Thyroid gland (tissue), 4 donors: ENCODE results near the gene ROBO4. TPM values are rescaled to one million over a fixed set of nuclear protein-coding genes. Genes with fewer than 3 reads are reported as not detected.

Source experiments
- DNase-seq, 2 donors: peaks; one replicate each; pipeline ENCODE4 v3.0.0-alpha.2; 2019
- H3K27ac ChIP-seq, 3 donors: fragments of 200-600 bp; sonication (generic); 1 replicate in 2 of 3; 2 replicates in 1 of 3; pipeline ENCODE4 v1.5.1; 2016 to 2019; ENCODE audit warnings: mild to moderate bottlenecking in 1 of 3, moderate library complexity in 1 of 3
- H3K27me3 ChIP-seq: fragments of 200-600 bp; sonication (generic); one replicate; pipeline ENCODE4 v1.5.1; 2019
- H3K36me3 ChIP-seq, 2 donors: fragments of 200-600 bp; sonication (generic); one replicate each; pipeline ENCODE4 v1.5.1; 2016 to 2019
- H3K4me1 ChIP-seq, 2 donors: fragments of 200-600 bp; sonication (generic); one replicate each; pipeline ENCODE4 v1.5.1; 2017 to 2019
- H3K4me3 ChIP-seq, 3 donors: fragments of 200-600 bp; sonication (generic); replicated peaks in 1 of 3; 1 replicate in 2 of 3; 2 replicates in 1 of 3; pipeline ENCODE4 v1.5.1; 2016; ENCODE audit warnings: mild to moderate bottlenecking in 1 of 3
- H3K9me3 ChIP-seq: fragments of 200-600 bp; sonication (generic); one replicate; pipeline ENCODE4 v1.5.1; 2017
- POLR2A ChIP-seq, 2 donors: fragments of 450-650 bp; IDR thresholded peaks; one replicate each; pipeline ENCODE4 v1.6.1; 2017; ENCODE audit warnings: antibody characterized with exemption in 2 of 2, mild to moderate bottlenecking in 2 of 2, moderate library complexity in 1 of 2
- WGBS, 2 donors: methylation state at CpG; one replicate each; pipeline ENCODE4 v1.1.5; 2017; 5-methylcytosine and 5-hydroxymethylcytosine counted together
- intact Hi-C: fragments of 100-400 bp; cut with DNase I; formaldehyde crosslinking; loops from one replicate; pipeline ENCODE4 v1.15.1; 2023
- total RNA-seq, 4 donors: library from RNA; depleted of rRNA; stranded (reverse); fragments of >200 nt; gene quantifications; one replicate each; pipeline ENCODE4 v1.2.3, GENCODE V29; 2016
- TF ChIP-seq, protein P1 (sequence below), 6 experiments: fragments of 200-600 bp in 3 of 6; fragments of 450-650 bp in 3 of 6; sonication (generic) in 3 of 6; IDR thresholded peaks; one replicate each; pipeline ENCODE4 v1.5.1; 2016 to 2019; ENCODE audit warnings: antibody characterized with exemption in 6 of 6, mild to moderate bottlenecking in 2 of 6, inconsistent platforms in 1 of 6, moderate library complexity in 1 of 6

The ROBO4 gene
- total RNA-seq, 4 donors from 2014 or later: 12.3 to 47.6 (median 32.6) TPM

DNA sequence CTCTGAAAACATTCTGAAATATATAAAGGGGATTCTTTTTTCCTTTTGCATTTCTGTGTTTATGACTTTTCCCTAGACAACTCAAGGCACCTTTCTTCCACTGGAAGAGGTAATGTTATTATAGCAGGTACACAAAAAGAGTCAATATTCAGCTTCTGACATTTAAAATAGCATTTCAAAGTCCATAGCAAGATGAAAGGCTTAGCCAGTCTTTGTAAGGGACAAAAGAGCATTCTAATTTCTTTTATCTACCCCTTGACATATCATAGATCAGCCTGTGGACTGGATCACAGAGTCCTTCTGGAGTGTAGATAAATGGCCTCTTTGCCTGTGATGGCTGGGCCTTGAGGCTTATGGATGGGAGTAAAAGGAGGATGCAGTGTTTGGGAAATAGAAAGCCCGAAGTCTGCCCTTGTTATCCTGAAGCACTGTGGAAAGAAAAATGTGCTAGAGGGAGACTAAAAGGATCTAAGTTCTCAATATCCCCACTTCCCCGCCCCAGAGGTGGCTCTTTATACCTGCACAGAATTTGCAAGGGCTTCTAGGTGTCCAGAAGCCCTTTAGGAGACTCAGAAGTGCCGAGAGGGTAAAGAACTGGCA lies 39.8 kb upstream of the ROBO4 start:
- no peak overlapping the region for H3K4me3 ChIP-seq
- no peak for DNase-seq
- H3K27ac ChIP-seq: no peak overlapping the region
- no peaks in the 10 kb centered on the region for H3K9me3 ChIP-seq
- WGBS, 2 donors: 87 to 88% methylated on average over 3 of the region's 3 CpGs
- no peaks in the 10 kb centered on the region for H3K27me3 ChIP-seq
- no peak for TF ChIP-seq POLR2A (IDR thresholded peaks at IDR 0.05)
- TF ChIP-seq, protein P1, sequence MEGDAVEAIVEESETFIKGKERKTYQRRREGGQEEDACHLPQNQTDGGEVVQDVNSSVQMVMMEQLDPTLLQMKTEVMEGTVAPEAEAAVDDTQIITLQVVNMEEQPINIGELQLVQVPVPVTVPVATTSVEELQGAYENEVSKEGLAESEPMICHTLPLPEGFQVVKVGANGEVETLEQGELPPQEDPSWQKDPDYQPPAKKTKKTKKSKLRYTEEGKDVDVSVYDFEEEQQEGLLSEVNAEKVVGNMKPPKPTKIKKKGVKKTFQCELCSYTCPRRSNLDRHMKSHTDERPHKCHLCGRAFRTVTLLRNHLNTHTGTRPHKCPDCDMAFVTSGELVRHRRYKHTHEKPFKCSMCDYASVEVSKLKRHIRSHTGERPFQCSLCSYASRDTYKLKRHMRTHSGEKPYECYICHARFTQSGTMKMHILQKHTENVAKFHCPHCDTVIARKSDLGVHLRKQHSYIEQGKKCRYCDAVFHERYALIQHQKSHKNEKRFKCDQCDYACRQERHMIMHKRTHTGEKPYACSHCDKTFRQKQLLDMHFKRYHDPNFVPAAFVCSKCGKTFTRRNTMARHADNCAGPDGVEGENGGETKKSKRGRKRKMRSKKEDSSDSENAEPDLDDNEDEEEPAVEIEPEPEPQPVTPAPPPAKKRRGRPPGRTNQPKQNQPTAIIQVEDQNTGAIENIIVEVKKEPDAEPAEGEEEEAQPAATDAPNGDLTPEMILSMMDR (IDR thresholded peaks at IDR 0.05): no peak
- H3K36me3 ChIP-seq: no peaks in the 10 kb centered on the region
- intact Hi-C loops: no loop called here
- H3K4me1 ChIP-seq: no peaks in the 10 kb centered on the region

DNA sequence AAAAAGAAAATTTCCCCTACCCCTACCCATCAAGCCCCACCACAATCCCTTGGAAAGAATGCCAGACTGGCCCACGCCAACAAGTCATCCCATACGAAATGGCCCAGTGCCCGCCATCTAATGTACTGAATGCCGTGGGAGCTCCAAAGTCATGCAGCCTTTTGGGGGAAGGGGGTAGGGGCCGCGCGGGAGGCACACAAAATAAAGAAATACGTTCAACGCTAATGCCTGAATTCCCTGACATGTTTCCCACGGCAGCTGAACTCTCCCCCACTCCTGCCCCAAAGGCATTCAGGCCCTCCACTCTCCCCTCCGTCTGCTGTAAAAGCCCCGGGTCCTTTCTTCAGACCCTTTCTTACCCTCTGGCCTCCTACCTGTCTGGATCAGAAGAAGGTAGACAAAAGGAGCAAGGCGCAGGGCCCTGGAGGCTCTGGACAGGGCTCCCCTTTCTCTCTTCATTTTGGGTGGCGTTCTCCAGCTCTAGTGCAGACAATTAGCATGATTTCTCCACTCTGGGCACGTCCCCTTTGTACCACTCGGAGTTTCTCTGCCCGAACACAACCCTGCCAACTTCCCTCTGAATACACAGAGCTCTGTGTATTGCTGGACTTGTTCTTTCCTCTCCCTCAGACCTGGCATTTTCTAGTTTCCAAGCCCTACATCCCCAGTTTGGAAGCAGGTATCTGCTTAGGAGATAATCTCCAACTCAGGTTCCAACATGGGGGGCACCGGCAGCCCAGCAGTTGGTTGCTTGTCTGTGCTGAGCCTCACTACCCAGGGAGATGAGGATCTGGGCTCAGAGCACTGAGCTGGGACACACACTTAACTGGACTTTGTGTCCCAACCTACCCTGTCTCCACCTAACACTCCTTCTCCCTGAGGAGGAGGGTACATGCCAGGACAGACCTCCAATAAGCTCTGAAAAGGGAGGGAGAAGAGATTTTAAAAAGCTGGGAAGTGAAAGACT lies 38.2 kb upstream of the ROBO4 start, which contains the start of gene HEPACAM:
Gene HEPACAM, minus strand, starts transcription at position 500 of the 967 bp plus-strand sequence. Its CDS starts 41 bp downstream, at position 459.
- TF ChIP-seq, protein P1 (IDR thresholded peaks at IDR 0.05): no peak
- no peak for TF ChIP-seq POLR2A (IDR thresholded peaks at IDR 0.05)
- no peaks in the 10 kb centered on the region for H3K36me3 ChIP-seq
- DNase-seq: no peak
- intact Hi-C loops: no loop called here
- no peaks in the 10 kb centered on the region for H3K4me1 ChIP-seq
- H3K4me3 ChIP-seq: no peak within 1 kb of the TSS
- H3K9me3 ChIP-seq: no peaks in the 10 kb centered on the region
- H3K27ac ChIP-seq: no peak within 1 kb of the TSS
- WGBS, 2 donors: 85% methylated on average over 18 of the region's 18 CpGs
- H3K27me3 ChIP-seq: no peaks in the 10 kb centered on the region

DNA sequence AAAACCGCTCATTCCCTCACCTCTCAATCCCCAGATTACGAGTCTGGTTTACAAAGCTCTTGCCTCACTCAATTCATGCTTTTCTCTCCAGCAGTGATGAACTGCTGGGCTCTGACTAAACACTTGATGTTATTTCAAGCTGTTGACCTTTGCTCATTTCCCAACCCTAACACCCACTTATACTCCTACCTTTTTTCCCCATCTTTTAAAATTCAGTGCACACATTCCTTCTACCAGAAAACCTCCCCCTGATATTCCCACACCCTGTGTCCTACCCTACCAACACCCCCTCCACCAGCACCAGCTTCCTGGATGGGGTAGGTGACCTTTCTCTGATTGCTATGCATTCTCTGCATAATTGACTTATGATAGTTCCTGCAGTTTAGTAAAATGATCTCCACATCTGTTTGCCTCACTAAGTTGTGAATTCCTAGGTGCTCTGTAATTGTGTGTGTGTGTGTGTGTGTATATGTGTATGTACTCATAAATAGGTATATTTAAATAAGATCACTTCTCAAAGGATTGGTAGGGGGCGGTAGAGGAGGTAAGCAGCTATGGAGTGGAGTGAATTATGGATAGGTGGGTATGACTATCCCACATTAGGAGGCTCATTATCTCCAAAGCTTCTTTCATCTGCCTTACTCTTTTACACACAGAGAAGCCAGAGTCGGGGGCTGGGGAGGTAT lies 37.3 kb upstream of the ROBO4 start:
- Histone ChIP-seq H3K4me1 (no peaks in the 10 kb centered on the region), H3K36me3 (no peaks in the 10 kb centered on the region), H3K27ac (no peak overlapping the region), H3K9me3 (no peaks in the 10 kb centered on the region), H3K27me3 (no peaks in the 10 kb centered on the region), H3K4me3 (no peak overlapping the region)
- intact Hi-C loops: no loop called here
- DNase-seq: no peak
- TF ChIP-seq, protein P1 (IDR thresholded peaks at IDR 0.05): no peak
- no peak for TF ChIP-seq POLR2A (IDR thresholded peaks at IDR 0.05)
- WGBS, 2 donors: 68 to 69% methylated on average over 4 of the region's 4 CpGs

DNA sequence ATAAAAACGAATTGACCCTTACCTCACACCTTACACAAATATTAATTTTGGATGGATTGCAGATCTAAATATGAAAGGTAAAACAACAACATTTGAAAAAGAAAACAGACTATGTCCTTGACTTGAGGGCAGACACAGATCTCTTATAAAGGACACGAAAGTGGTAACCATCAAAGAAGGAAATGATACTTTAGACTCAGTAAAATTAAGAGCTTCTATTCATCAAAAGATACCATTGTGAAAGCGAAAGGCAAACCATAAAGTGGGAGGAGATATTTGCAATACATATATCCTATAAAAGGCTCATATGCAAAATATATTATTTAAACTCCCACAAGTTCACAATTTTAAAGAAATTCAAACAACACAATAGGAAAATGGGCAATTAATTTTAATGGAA lies 33.1 kb upstream of the ROBO4 start:
- no peak overlapping the region for H3K27ac ChIP-seq
- intact Hi-C loops: no loop called here
- TF ChIP-seq, protein P1 (IDR thresholded peaks at IDR 0.05): no peak
- no peak for TF ChIP-seq POLR2A (IDR thresholded peaks at IDR 0.05)
- H3K9me3 ChIP-seq: no peaks in the 10 kb centered on the region
- no peak overlapping the region for H3K4me3 ChIP-seq
- H3K36me3 ChIP-seq: no peaks in the 10 kb centered on the region
- no peaks in the 10 kb centered on the region for H3K4me1 ChIP-seq
- no peaks in the 10 kb centered on the region for H3K27me3 ChIP-seq
- no peak for DNase-seq
- 81% methylated on average over 3 of the region's 3 CpGs for WGBS, 2 donors
